ENCODE data around the gene MEI1. TPM values are rescaled to one million over a fixed set of nuclear protein-coding genes. Genes with fewer than 3 reads are reported as not detected.

The MEI1 gene
- not detected for polyA plus RNA-seq (2013, experiment 1 of 2)
- not detected for polyA plus RNA-seq (2013, experiment 2 of 2)

GRCh38 chr22:41699264-41700107 is at the start of gene MEI1:
TSS of gene MEI1 (plus strand) at chr22:41699503. CDS start at chr22:41699539, 36 bp downstream.
- no peaks in the 10 kb centered on the region for H3K9me3 ChIP-seq (ENCODE audit: insufficient read depth, low read depth, low read length)
- WGBS: 96% methylated on average over 69 of the region's 69 CpGs
- no peaks in the 10 kb centered on the region for H3K36me3 ChIP-seq (ENCODE audit: insufficient read depth, low read length)
- no peak within 1 kb of the TSS for H3K4me3 ChIP-seq (ENCODE audit: low read length)
- H3K4me1 ChIP-seq (ENCODE audit: insufficient read depth, low read length): peaks cover 2% of the 10 kb centered on the region; the same call in 1 of the 2 replicates
- no peak within 1 kb of the TSS for H3K27ac ChIP-seq (ENCODE audit: low read depth, low read length)
- H3K9ac ChIP-seq (ENCODE audit: low read depth, low read length): no peak within 1 kb of the TSS
- H3K27me3 ChIP-seq (ENCODE audit: insufficient read depth, low read length): no peaks in the 10 kb centered on the region

GRCh38 chr22:41650229-41650628 is 49.1 kb upstream of the MEI1 start:
- H3K9ac ChIP-seq (ENCODE audit: low read depth, low read length): no peak overlapping the region
- WGBS: 96% methylated on average over 1 of the region's 1 CpG
- no peaks in the 10 kb centered on the region for H3K27me3 ChIP-seq (ENCODE audit: insufficient read depth, low read length)
- no peaks in the 10 kb centered on the region for H3K9me3 ChIP-seq (ENCODE audit: insufficient read depth, low read depth, low read length)
- H3K4me3 ChIP-seq (ENCODE audit: low read length): no peak overlapping the region
- no peaks in the 10 kb centered on the region for H3K4me1 ChIP-seq (ENCODE audit: insufficient read depth, low read length)
- peaks cover 97% of the 10 kb centered on the region for H3K36me3 ChIP-seq (ENCODE audit: insufficient read depth, low read length)
- no peak overlapping the region for H3K27ac ChIP-seq (ENCODE audit: low read depth, low read length)

GRCh38 chr22:41650821-41651220 is 48.5 kb upstream of the MEI1 start:
- Histone ChIP-seq H3K4me3 (ENCODE audit: low read length) (no peak overlapping the region), H3K9ac (ENCODE audit: low read depth, low read length) (no peak overlapping the region), H3K36me3 (ENCODE audit: insufficient read depth, low read length) (peaks cover 96% of the 10 kb centered on the region), H3K9me3 (ENCODE audit: insufficient read depth, low read depth, low read length) (no peaks in the 10 kb centered on the region), H3K27me3 (ENCODE audit: insufficient read depth, low read length) (no peaks in the 10 kb centered on the region), H3K27ac (ENCODE audit: low read depth, low read length) (no peak overlapping the region), H3K4me1 (ENCODE audit: insufficient read depth, low read length) (no peaks in the 10 kb centered on the region)
- WGBS: 97% methylated on average over 11 of the region's 11 CpGs

- 94% methylated on average over 3 of the region's 3 CpGs for WGBS
- H3K9ac ChIP-seq (ENCODE audit: low read depth, low read length): no peak overlapping the region
Measured at GRCh38 chr22:41654322-41654721, 45.0 kb upstream of the MEI1 start.

GRCh38 chr22:41656556-41656955 is 42.7 kb upstream of the MEI1 start:
- no peak overlapping the region for H3K27ac ChIP-seq (ENCODE audit: low read depth, low read length)
- no peak overlapping the region for H3K4me3 ChIP-seq (ENCODE audit: low read length)
- H3K27me3 ChIP-seq (ENCODE audit: insufficient read depth, low read length): no peaks in the 10 kb centered on the region
- H3K4me1 ChIP-seq (ENCODE audit: insufficient read depth, low read length): no peaks in the 10 kb centered on the region
- H3K9me3 ChIP-seq (ENCODE audit: insufficient read depth, low read depth, low read length): no peaks in the 10 kb centered on the region
- WGBS: 99% methylated on average over 5 of the region's 5 CpGs
- peaks cover 98% of the 10 kb centered on the region for H3K36me3 ChIP-seq (ENCODE audit: insufficient read depth, low read length)
- no peak overlapping the region for H3K9ac ChIP-seq (ENCODE audit: low read depth, low read length)

More at GRCh38 chr22:41654322-41654721, 45.0 kb upstream of the MEI1 start:
- Histone ChIP-seq H3K4me1 (ENCODE audit: insufficient read depth, low read length) (no peaks in the 10 kb centered on the region), H3K4me3 (ENCODE audit: low read length) (no peak overlapping the region), H3K27ac (ENCODE audit: low read depth, low read length) (no peak overlapping the region), H3K9me3 (ENCODE audit: insufficient read depth, low read depth, low read length) (no peaks in the 10 kb centered on the region), H3K27me3 (ENCODE audit: insufficient read depth, low read length) (no peaks in the 10 kb centered on the region), H3K36me3 (ENCODE audit: insufficient read depth, low read length) (peaks cover 98% of the 10 kb centered on the region)

GRCh38 chr22:41657709-41658108 is 41.6 kb upstream of the MEI1 start:
- H3K9ac ChIP-seq (ENCODE audit: low read depth, low read length): no peak overlapping the region
- H3K27me3 ChIP-seq (ENCODE audit: insufficient read depth, low read length): no peaks in the 10 kb centered on the region
- no peak overlapping the region for H3K4me3 ChIP-seq (ENCODE audit: low read length)
- no peaks in the 10 kb centered on the region for H3K4me1 ChIP-seq (ENCODE audit: insufficient read depth, low read length)
- H3K27ac ChIP-seq (ENCODE audit: low read depth, low read length): no peak overlapping the region
- peaks cover 98% of the 10 kb centered on the region for H3K36me3 ChIP-seq (ENCODE audit: insufficient read depth, low read length)
- 95% methylated on average over 6 of the region's 6 CpGs for WGBS
- H3K9me3 ChIP-seq (ENCODE audit: insufficient read depth, low read depth, low read length): no peaks in the 10 kb centered on the region

GRCh38 chr22:41658869-41659268 is 40.4 kb upstream of the MEI1 start:
- H3K4me3 ChIP-seq (ENCODE audit: low read length): no peak overlapping the region
- 98% methylated on average over 15 of the region's 17 CpGs for WGBS
- H3K27me3 ChIP-seq (ENCODE audit: insufficient read depth, low read length): no peaks in the 10 kb centered on the region
- H3K4me1 ChIP-seq (ENCODE audit: insufficient read depth, low read length): no peaks in the 10 kb centered on the region
- H3K27ac ChIP-seq (ENCODE audit: low read depth, low read length): no peak overlapping the region
- no peaks in the 10 kb centered on the region for H3K9me3 ChIP-seq (ENCODE audit: insufficient read depth, low read depth, low read length)
- no peak overlapping the region for H3K9ac ChIP-seq (ENCODE audit: low read depth, low read length)
- H3K36me3 ChIP-seq (ENCODE audit: insufficient read depth, low read length): peaks cover 98% of the 10 kb centered on the region

- H3K27me3 ChIP-seq (ENCODE audit: insufficient read depth, low read length): no peaks in the 10 kb centered on the region
- no peak overlapping the region for H3K9ac ChIP-seq (ENCODE audit: low read depth, low read length)
- H3K36me3 ChIP-seq (ENCODE audit: insufficient read depth, low read length): peaks cover 96% of the 10 kb centered on the region
Measured at GRCh38 chr22:41659941-41660340, 39.4 kb upstream of the MEI1 start.

GRCh38 chr22:41660416-41660815 is 38.9 kb upstream of the MEI1 start:
- Histone ChIP-seq H3K9ac (ENCODE audit: low read depth, low read length) (no peak overlapping the region), H3K4me3 (ENCODE audit: low read length) (no peak overlapping the region), H3K36me3 (ENCODE audit: insufficient read depth, low read length) (peaks cover 95% of the 10 kb centered on the region), H3K4me1 (ENCODE audit: insufficient read depth, low read length) (no peaks in the 10 kb centered on the region), H3K9me3 (ENCODE audit: insufficient read depth, low read depth, low read length) (no peaks in the 10 kb centered on the region), H3K27ac (ENCODE audit: low read depth, low read length) (no peak overlapping the region), H3K27me3 (ENCODE audit: insufficient read depth, low read length) (no peaks in the 10 kb centered on the region)
- 97% methylated on average over 3 of the region's 3 CpGs for WGBS

More at GRCh38 chr22:41659941-41660340, 39.4 kb upstream of the MEI1 start:
- Histone ChIP-seq H3K4me3 (ENCODE audit: low read length) (no peak overlapping the region), H3K4me1 (ENCODE audit: insufficient read depth, low read length) (no peaks in the 10 kb centered on the region), H3K27ac (ENCODE audit: low read depth, low read length) (no peak overlapping the region), H3K9me3 (ENCODE audit: insufficient read depth, low read depth, low read length) (no peaks in the 10 kb centered on the region)
- 90% methylated on average over 1 of the region's 1 CpG for WGBS

- Histone ChIP-seq H3K9ac (ENCODE audit: low read depth, low read length) (no peak overlapping the region), H3K4me1 (ENCODE audit: insufficient read depth, low read length) (no peaks in the 10 kb centered on the region), H3K36me3 (ENCODE audit: insufficient read depth, low read length) (peaks cover 90% of the 10 kb centered on the region), H3K27me3 (ENCODE audit: insufficient read depth, low read length) (no peaks in the 10 kb centered on the region), H3K4me3 (ENCODE audit: low read length) (no peak overlapping the region), H3K27ac (ENCODE audit: low read depth, low read length) (no peak overlapping the region), H3K9me3 (ENCODE audit: insufficient read depth, low read depth, low read length) (no peaks in the 10 kb centered on the region)
- 92% methylated on average over 3 of the region's 3 CpGs for WGBS
Measured at GRCh38 chr22:41661088-41661487, 38.2 kb upstream of the MEI1 start.

GRCh38 chr22:41661713-41662112 is 37.6 kb upstream of the MEI1 start:
- H3K9ac ChIP-seq (ENCODE audit: low read depth, low read length): no peak overlapping the region
- H3K27ac ChIP-seq (ENCODE audit: low read depth, low read length): no peak overlapping the region
- H3K4me1 ChIP-seq (ENCODE audit: insufficient read depth, low read length): no peaks in the 10 kb centered on the region
- 94% methylated on average over 2 of the region's 2 CpGs for WGBS
- H3K4me3 ChIP-seq (ENCODE audit: low read length): no peak overlapping the region
- H3K36me3 ChIP-seq (ENCODE audit: insufficient read depth, low read length): peaks cover 84% of the 10 kb centered on the region
- H3K9me3 ChIP-seq (ENCODE audit: insufficient read depth, low read depth, low read length): no peaks in the 10 kb centered on the region
- H3K27me3 ChIP-seq (ENCODE audit: insufficient read depth, low read length): no peaks in the 10 kb centered on the region
